Astrocyte of the cerebellum (primary cell): ENCODE measurements around the gene IPO5.
A peak's percentile ranks its signal among the peaks of the same experiment; 100 is the strongest.
"Not testable (repeated sequence)": the region's sequence is repeated elsewhere in the genome, so short reads cannot be mapped to it uniquely, and the experiment has no call there.

Experiments used
- DNase-seq: peaks from one replicate; pipeline ENCODE4 v3.0.0-alpha.2; 2011; ENCODE audit warnings: low read depth
- H3K4me3 ChIP-seq: 2 replicates; pipeline ENCODE4 v1.5.1; 2011; ENCODE audit warnings: mild to moderate bottlenecking, low read depth, low read length, moderate library complexity
- in situ Hi-C: cut with HindIII; loops from 2 replicates; pipeline ENCODE4 v1.10.0; 2017; ENCODE audit warnings: low sequenced_read_pairs
- TF ChIP-seq, protein P1 (sequence below): IDR thresholded peaks from 2 replicates; pipeline ENCODE4 v1.5.1; 2012; ENCODE audit warnings: low read length, low read depth, moderate library complexity, mild to moderate bottlenecking; ENCODE audit errors: missing control alignments

The IPO5 gene

GRCh38 chr13:97945792-97946419 lies 7.6 kb upstream of the IPO5 start:
- TF ChIP-seq, protein P1, sequence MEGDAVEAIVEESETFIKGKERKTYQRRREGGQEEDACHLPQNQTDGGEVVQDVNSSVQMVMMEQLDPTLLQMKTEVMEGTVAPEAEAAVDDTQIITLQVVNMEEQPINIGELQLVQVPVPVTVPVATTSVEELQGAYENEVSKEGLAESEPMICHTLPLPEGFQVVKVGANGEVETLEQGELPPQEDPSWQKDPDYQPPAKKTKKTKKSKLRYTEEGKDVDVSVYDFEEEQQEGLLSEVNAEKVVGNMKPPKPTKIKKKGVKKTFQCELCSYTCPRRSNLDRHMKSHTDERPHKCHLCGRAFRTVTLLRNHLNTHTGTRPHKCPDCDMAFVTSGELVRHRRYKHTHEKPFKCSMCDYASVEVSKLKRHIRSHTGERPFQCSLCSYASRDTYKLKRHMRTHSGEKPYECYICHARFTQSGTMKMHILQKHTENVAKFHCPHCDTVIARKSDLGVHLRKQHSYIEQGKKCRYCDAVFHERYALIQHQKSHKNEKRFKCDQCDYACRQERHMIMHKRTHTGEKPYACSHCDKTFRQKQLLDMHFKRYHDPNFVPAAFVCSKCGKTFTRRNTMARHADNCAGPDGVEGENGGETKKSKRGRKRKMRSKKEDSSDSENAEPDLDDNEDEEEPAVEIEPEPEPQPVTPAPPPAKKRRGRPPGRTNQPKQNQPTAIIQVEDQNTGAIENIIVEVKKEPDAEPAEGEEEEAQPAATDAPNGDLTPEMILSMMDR = no peak
- no peak for DNase-seq
- in situ Hi-C loops = no loop called here
- no peak overlapping the region for H3K4me3 ChIP-seq

GRCh38 chr13:97946951-97947588 lies 6.4 kb upstream of the IPO5 start:
- peak; percentile 63 for DNase-seq
- in situ Hi-C loops = no loop called here
- TF ChIP-seq, protein P1 = no peak
- no peak overlapping the region for H3K4me3 ChIP-seq

GRCh38 chr13:97948041-97948440 lies 5.4 kb upstream of the IPO5 start:
- no peak overlapping the region for H3K4me3 ChIP-seq
- no peak for DNase-seq
- in situ Hi-C loops = no loop called here
- TF ChIP-seq, protein P1 = no peak

DNA sequence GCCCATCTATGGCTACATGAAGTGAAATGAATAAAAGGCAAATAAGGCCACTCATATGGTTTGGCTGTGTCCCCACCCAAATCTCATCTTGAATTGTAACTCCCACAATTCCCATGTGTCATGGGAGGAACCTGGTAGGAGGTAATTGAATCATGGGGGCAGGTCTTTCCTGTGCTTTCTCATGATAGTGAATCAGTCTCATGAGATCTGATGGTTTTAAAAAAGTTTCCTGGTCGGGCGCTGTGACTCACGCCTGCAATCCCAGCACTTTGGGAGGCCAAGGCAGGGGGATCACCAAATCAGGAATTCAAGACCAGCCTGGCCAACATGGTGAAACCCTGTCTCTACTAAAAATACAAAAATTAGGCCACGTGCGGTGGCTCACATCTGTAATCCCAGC lies 4.2 kb upstream of the IPO5 start:
- DNase-seq, H3K4me3 ChIP-seq, in situ Hi-C loops: not testable (repeated sequence)

DNA sequence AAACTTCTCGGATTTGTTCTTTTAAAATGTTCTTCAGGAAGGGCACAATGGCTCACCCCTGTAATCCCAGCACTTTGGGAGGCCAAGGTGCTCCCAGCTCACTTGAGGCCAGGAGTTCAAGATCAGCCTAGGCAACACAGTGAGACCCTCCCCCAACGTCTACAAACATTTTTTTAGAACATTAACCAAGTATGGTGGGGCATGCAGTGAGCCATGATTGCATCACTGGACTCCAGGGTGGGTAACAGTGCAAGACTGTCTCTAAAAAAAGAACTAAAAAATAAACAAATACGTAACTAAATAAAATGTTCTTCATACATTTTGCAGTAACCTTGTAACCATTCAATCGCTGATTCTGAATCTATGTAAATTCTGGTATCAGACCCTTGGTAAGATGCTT lies 2.1 kb upstream of the IPO5 start:
- DNase-seq = no peak
- in situ Hi-C loops = no loop called here
- TF ChIP-seq, protein P1 = no peak
- H3K4me3 ChIP-seq = no peak overlapping the region

DNA sequence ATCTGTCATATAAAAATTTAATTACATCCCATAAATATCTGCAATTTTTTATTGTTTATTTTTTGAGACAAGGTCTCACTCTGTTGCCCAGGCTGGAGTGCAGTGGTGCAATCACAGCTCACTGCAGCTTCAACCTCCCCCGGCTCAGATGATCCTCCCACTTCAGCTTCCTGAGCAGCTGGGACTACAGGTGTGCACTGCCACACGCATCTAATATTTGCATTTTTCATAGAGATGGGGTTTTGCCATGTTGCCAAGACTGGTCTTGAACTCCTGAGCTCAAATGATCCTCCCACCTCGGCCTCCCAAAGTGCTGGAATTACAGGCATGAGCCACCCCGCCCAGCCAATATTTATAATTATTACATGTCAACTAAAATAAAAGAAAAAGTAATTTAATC lies 644 bp upstream of the IPO5 start:
- in situ Hi-C loops, H3K4me3 ChIP-seq, DNase-seq: not testable (repeated sequence)

DNA sequence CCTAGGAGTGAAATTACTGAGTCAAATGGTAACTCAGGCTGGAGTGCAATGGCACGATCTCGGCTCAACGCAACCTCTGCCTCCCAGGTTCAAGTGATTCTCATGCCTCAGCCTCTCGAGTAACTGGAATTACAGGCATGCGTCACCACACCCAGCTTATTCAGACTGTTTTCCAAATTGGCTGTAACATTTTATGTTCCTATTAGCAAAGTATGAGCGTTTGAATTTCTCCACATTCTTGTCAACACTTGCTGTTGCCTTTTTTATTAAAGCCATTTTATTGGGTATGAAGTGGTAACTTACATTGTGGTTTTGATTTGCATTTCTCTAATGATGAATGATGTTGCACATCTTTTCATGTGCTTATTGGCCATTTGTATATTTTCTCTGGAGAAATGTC lies 7.9 kb downstream of the IPO5 start:
- TF ChIP-seq, protein P1 = no peak
- in situ Hi-C loops = no loop called here
- no peak for DNase-seq
- no peak overlapping the region for H3K4me3 ChIP-seq
